Activated CD8-positive, alpha-beta memory T cell treated with anti-CD3 and anti-CD28 coated beads, Interleukin-2, amount 50 U/mL, for 48 hours (primary cell): ENCODE results near the gene USP2.

Source experiments
- DNase-seq: peaks from one replicate; pipeline ENCODE4 v3.0.0-alpha.2; 2020

USP2 gene

DNA sequence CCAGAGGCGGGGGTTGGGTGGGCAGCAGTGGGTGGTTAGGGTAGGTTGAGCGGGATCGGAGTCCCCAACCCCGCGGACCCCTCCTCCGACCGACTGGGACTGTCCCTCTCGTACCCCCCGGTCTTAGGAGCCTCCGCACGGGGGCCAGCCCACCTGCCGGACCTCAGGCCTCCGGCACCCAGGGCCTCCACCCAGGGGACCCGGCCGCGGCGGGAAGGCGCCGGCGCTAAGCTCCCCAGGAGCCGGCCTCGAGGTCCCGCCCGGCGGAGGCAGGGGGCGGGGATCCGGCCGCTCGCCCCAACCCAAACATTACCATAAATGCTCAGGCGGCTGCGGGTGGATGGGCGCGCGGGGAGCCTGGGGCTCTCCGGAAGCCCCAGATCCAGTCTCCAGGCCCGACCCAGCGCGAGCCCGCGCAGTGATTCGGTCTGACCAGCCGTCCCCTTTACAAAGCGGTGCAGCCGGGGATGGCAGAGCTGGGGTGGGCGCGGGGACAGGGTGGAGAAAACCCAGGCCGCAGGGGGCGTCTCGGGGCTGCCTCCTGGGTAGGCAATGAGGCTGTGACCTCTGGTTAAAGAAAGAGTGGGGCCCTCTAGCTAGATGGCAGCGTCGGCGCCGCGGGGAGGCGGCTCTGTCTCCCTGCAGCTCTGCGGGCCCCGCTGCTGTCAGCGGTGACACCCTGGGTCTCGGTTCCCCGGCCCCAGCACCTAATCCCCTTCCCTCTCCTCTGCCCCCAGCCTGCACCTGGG lies 60.5 kb downstream of the USP2 start:
- DNase-seq, result peak; percentile 83

DNA sequence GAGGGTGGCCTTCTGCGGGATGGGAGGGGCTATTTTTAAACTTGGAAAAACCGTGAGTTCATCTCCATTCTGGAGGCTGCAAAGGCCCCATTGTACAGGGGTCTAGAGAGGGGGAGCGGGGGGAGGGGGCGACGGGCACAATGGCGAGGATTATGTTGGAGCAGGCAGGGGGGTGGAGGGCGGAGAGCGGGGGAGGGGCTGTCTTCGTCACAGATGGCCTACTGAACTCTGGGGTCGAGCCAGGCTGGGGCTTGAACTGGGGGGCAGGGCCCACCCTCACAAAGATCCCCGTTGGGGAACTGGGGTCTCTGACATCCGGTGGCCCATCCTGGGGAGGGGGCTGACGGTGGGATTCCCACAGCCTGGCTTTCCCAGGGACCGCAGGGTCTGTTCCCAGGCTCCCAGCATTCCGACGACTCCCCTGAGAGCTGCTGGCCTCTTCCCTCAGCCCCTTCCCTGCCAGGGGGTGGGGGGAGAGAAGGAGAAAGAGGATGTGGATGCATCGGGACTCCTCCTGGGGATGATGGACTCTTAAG lies 61.2 kb downstream of the USP2 start:
- DNase-seq, result no peak

DNA sequence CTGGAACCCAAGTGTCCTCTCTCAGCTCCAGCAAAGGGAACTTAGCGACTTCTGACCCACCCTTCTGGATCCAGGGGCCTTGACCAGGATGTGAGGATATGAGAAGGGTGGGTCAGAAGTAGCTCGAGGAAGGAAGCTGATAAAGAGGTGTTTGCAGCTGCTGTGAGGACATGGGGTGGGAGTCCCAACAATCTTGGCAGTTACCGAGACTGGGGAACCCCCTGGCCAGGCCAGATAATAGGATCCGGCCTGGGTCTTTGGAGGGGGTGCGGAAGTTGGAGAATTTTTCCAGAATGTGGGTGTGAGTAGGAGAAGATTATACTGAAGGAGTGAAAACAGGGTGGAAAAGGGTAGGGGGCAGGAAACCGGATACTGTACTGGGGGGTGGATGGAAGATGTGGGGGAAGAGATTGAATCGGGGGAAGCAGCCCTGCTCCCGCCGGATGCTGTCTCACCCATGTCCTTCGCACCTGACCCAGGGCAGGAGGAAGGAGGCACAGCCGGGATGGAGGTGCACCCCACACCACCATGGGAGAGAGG lies 61.7 kb downstream of the USP2 start:
- DNase-seq, result no peak

DNA sequence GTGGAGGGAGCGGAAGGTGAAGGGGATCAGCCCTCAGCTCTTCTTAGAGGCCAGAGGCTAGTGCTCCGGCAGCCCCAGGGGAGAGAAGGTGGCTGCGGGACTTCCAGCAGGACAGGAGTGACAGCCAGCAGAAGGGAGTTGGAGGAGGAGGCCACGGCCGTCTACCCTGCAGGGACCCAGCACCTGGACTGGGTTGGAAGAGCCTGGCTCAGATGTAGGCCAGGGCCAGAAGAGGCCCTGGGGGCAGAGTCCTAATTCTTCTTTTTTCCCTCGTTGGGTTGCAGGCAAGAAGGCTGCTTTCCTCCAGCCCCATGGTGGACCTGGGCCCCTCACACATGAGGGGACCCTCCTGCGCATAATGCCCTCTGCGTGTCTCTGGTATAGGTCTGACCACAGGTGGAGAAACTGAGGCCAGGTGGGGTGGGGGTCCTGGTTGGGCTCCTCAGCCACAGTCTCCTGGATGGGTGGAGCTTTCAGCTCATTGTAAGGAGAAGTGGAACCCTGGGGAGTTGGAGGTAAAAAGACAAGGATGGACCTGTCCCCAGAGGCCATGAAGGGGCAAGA lies 62.3 kb downstream of the USP2 start:
- no peak for DNase-seq

DNA sequence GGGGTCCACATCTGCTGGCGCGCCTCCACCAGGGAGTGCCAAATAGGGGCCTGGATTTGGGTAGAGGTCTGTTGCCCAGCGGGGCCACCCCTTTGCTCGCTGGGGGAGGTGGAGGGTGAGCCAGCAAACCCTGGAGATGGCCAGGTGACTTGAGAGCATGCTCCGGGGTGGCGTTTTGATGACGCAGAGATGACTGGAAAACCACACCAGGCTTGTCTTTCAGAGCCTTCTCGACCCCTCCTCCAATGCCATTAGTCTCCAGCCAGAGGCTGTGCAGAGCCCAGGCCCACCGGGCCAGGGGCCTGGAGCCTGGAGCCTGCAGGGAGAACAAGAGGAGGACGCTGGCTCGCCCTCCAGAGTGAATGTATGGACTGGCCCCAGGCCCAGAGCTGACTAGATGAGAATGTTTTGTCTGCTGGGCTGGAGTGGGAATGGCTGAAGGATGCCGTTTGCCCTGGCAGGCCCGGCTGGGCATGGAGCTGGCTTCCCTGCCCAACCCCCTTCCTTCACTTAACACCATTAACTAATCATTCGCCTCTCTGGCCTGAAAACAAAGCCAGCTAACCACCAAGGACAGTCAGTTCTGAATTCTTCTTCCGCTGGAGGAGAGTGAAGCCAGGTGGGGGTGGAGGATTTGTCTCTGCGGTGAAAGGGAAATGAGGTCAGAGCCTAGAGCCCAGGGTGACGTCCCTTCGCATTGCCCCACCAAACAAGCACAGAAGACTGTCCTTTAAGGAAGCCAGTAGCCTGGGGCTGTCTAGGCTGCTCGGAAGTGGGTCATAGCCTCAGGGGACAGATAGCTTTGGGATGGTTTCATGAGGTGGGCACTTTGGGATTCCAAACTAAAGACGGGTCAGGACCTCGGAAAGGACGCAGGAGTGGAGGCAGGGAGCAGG lies 63.0 kb downstream of the USP2 start:
- DNase-seq, result no peak

DNA sequence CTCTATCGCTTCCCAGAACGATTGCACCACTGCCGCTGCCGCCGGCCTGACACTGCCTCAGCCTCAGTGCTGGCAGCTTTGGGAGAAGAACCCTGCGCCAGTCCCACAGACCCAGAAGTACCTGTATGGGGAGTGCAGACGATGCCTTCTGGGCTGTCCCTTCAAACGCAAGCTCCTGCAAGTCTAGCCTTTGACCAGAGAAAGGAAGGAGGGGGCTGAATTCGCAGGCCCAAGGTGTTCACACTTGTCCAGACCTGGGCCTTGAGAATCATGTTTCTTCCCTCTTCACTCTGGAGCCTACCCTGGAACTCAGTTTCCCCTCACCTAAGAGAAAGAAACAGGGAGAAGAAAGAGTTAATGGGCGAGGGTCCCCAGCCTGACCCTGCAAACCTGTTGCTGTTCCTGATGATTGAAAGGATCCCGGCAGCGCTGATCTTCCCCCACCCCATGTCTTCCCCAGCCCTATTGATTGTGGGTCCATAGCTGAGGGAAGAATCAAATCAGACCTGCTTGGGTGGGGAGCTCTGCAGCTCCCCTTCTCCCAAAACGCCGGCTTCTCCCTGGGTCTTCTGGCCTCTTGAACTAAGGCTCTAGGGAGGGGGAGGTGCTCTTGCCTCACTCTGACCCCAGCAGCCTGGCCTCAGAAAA lies 63.8 kb downstream of the USP2 start:
- no peak for DNase-seq

DNA sequence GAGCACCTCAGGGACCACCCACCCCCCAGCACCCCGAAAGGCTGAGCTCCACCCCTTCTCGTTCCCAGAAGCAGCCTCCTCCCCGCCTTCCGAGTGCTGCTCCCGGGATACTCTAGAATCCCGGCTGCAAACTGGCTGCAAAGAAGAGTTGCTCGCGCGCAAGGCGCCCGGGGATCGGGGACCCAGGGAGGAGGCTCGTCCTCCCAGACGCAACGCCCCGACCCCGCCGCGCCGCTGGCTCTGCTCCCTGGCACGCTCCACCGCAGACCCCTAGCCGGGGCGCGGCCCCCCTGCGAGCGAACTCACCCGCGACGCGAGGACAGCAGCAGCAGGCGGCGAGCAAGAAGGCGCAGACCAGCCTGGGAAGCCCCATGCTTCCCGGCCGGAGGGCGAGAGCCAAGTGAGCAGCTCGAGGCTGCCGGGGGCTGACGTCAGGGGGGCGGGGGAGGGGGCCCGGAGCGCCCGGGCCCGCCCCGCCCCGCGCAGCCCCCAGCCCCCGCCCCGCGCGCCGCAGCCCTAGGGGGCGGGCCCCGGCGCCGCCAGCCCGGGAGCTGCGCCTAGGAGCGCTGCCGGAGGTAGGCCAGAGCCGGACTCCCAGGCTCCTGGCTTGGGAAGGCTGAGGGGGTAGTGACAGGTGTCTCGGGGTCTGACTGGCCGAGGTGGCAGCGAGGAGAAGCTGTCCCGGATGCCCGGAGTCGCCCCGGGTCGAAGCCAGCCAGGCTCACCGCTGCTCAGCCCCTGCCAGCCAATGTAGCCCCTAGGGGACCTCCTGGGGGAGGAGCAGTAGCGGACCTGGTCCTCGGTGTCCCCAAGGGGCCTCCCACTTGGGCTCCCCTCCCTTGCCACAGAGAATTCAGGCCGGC lies 64.5 kb downstream of the USP2 start, which contains the start of gene MCAM:
Gene MCAM (minus strand): TSS at position 402 of the 863 bp plus-strand sequence. CDS start 29 bp downstream, at position 373.
- DNase-seq, result peak; percentile 67

DNA sequence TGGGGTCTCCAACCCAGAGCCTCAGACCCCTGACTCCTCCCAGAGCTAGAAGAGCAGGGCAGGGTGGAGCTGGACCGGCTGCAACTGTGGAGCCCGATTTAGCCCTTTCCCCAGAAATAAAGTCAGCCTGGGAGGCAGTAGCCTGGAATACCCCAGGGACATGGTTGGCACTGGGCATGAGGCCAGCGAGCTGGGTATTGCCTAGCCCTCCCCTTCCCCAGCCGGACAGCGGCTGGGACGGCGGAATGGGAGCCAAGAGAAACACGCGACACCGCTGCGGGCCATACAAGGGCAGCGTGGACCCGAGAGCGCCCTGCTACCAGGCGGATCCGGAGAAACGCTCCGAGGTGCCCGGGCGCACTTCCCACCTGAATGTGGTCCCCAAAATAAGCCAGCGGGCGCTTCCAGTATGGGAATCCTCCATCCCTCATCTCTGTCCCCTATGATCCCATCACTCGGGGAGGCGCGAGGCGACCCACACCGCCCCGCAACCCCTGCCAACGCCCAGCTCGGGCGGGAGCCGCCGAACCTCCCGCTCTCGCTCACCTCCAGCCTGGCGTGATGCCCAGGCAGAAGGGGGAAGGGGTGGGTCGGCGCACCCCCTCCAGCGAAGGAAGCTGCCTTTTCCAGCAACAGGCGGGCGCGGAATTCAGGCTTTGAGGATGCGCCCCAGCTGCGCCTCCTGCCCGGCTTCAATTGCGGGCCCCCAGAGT lies 65.3 kb downstream of the USP2 start:
- DNase-seq, result peak; percentile 66

DNA sequence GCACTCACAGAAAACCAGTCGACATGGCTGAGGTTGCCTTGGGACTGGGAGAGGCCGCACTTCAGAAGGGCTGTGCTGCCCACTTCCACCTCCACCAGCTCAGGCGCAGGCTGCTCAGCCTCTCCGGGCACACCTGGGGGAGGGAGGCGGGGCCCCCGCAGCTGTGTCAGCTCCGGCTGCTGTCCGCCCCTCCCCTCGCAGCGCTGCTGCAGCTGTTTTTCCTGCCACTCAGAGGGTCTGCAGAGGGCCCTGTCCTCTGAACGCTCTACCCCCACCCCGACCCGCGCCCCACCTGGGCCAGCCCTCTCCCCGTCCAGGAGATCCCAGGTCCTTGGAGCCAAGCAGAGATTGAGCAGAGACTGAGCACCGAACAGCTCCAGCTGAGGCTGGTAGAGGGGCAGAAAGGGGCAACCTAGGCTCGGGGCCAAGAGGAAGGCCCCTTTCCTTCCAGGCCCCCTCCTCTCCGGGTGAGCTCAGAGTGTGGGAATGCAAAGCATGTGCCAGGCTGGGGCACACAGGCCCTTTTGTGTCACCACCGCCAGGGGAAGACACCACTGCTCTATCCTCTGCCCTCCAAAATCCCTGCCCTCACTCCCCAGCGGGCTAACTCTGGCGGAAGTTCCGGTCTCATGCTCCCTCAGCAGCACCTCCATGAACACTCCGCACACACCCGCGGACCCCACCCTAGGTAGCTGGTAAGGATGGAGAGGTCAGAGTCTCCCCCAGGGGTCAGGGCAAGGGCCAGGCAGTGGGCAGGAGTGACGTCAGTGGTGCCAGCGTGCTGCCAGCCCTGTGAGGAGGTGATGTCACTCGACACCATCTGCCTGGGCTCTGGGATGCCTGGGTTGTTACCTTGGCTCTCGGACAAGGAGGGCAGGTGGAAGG lies 66.1 kb downstream of the USP2 start:
- DNase-seq, result peak; percentile 71

DNA sequence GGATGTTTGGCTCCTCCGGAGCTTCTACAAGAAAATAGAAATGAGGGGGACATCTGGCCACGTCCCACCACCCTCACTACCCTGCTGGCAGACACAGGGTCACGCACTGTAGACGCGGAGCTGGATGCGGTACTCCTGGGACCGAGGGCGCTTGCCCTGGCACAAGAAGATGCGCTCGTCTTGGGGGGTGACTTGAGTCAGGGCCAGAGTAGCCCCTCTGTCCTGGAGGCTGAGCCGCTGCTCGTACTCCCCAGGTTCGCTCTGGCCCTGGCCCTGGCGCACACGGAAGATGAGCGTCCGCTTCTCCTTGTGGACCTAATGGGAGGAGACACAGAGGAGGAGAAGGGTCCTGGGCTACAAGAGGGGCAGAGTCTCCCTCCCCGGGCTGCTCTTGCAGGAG lies 66.8 kb downstream of the USP2 start:
- DNase-seq, result no peak

DNA sequence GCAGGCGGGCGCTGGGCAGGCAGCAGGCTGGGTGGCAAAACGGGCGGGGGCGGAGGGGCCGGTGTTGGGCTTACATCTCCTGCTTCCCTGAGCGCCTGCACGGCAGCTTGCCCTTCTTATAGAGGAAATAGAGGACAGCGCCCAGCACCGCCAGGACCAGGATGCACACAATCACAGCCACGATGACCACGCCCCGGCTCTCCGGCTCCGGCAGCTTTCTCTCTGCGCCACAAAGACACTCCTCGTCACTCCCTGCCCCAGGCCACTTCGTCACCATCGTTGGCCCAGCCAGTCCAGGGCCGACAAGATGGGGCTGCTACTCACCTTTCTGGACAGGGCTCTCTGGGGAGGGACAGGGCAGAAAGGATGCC lies 70.8 kb downstream of the USP2 start:
- no peak for DNase-seq

DNA sequence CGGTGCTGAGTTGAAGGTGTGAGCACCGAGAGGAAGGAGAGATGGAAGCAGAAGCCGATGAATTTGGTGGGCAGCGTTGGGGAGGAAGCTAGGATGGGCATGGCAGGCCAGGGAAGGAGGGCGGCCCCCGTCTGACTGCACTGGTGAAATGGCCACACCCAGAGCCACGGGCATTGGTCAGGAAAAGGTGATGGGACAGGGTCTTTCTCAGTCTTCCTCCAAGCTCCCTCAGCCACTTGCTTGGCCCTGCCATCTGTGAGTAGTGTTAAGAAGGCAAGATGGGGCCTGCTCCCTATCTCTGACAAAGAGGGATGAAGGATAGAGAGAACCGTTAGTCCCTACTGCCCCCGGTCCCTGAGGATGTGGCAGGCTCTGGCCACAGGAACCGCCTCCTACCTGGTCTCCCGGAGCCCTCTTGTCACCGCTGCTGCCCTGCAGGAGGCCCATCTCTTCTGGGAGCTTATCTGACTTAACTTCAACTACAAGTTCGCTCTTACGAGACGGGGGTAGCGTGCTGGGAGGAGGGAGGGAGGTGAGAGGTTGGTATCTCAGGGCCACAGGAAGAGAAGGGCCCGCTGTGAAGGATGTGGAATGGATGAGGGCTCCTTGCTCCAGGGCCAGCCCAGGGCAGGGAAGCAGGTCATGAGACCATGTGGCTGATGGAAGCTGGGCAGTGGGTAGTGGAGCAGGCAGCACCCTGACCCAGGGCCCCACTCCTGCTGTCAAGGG lies 71.4 kb downstream of the USP2 start:
- no peak for DNase-seq

DNA sequence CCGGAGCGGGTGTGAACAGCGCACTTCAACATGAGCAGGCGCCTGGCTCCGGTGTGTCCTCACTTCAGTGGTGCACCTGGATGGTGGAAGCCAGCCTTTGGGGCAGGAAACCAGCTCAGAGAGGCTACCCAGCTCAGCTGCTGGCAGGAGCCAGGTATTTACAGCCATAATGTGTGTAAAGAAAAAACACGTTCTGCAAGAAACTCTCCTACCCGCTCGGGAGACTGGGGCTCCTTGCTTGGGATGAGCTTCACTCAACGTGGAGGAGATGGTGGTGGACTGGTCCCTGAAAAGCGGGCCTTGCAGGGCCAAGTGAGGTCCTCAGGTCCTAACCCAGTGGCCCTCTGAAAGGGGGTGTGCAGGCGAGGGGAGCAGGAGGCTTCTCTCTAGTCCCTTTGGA lies 72.1 kb downstream of the USP2 start:
- no peak for DNase-seq

DNA sequence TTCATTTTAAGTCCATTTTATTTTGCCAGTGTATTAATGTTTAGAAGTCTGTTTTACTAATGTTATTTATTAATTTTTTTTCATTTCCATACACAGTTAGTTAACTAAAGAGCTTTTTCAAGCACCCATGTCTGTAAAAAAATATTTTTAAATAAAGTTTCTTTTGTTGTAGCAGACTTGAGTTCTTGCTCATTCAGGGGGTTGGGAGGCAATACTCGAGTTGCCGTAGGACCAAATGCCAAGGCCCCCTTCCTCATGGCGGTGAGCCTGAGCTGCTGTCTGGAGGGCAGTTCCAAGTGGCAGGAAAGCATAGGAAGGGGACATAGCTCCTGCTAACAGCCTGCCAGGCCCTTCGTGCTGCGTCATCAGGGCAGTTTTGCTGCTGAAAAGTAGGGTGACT lies 73.5 kb downstream of the USP2 start:
- no peak for DNase-seq

DNA sequence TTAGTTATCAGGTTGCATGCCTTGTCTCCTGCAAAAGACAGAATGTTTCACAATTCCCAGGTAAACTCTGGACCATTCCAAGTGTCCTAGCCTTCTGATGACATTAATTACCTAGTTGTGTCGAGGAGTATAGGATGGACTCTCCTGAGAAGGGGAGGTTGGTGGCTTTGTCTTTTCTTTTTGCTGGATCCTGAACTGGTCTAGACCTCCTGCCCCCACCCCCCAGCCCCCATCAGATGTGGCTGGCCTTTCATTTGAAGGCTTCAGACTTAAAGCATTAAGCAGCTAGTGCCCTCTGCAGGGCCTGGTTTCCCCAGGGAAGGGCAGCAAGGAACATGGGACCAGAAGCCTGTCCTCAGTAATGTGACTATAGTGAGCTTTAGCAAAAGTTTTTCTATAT lies 74.3 kb downstream of the USP2 start:
- no peak for DNase-seq

DNA sequence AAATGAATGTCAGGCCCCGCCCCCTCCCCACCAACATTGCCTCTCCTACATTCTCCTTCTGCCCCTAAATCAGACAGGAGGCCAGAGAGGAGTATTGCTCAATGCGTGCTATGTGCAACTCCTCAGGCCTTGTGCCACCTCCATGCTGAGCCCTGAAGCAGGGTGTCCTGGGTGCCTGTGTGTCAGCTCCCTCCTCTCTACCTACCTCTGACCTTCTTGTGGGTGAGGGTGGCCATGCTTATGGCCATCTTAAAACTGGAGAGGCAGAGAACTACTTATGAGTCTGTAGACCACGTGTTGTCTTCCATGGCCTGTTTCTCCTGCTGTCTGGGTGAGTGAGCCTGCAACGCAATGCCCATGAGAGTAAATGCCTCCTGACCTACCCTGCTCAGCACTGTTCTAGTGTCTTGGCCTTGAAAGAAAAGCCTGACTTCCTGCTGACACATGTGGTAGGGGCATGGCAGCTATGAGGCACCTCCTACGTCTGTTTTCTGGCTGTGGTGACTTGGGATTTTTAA lies 75.1 kb downstream of the USP2 start:
- DNase-seq, result peak; percentile 58

DNA sequence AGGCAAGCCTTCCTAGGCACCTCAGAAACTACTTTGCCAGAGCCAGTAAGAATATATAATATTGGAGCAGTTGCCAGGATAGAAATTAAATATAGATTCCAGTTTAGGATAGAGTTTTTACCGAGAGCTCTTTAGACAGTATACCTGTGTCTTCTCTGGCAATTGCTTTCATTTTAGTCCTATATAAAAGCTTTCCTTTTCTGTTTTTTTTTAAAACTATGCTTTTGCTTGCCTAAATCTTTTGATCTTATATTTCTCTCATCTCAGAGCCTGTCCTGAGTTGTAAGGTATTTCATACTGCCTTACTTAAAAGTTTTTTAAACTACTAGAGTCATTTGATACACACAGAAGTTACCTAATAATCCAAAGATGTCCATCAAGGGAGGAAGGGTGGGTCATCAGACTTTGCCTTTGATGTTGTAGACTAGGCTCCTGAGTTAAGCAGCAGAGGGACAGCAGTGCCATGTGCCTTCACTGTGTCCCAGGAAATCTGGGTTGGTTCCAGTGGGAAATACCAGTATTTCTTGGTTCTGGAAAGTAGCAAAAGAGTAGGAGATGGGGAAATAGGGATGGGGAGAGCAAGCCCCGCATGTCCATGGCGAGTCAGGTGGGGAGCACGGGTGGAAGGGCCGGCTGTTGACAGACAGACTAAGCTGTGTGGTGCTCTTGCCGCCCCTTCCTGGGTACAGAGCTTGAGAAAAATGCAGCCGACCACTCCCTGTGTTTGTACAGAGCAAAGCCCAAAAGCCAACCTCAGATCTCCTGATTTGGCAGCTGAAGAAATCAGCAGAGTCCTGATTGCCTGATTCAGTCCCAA lies 75.7 kb downstream of the USP2 start:
- DNase-seq, result no peak
